PC-3 (cell line): ENCODE data around the gene DLEU7. TPM values are rescaled to one million over a fixed set of nuclear protein-coding genes. Genes with fewer than 3 reads are reported as not detected.

Source experiments
- ATAC-seq: fragments of 200-7000 bp; cut with Tn5 transposase; 2 replicates; pipeline ENCODE4 v1.9.1; 2020; ENCODE audit warnings: mild to moderate bottlenecking, moderate library complexity
- BruUV-seq: library from RNA; stranded (reverse); fragments of 400-500 nt; replicated peaks from 2 replicates; lab custom pipeline; 2021; lab: Mats Ljungman, UMichigan
- CTCF ChIA-PET: fragments of 300-600 bp; sonication (Branson Sonifier 250); formaldehyde crosslinking; loops from one replicate; lab custom pipeline; 2022; ENCODE audit warnings: antibody characterized with exemption; lab: Charles Lee
- POLR2A ChIA-PET: fragments of 300-600 bp; sonication (Branson Sonifier 250); formaldehyde crosslinking; loops from one replicate; lab custom pipeline; 2022; ENCODE audit warnings: antibody characterized with exemption; ENCODE audit not compliant: unreplicated experiment; lab: Charles Lee
- DNase-seq: peaks from one replicate; pipeline ENCODE4 v3.0.0-alpha.2; 2015
- H2AFZ ChIP-seq: fragments of 300-600 bp; sonication (generic); 2 replicates; pipeline ENCODE4 v1.6.0; 2016; ENCODE audit warnings: antibody characterized with exemption, low read length
- H3F3A ChIP-seq: fragments of 300-600 bp; sonication (generic); one replicate; pipeline ENCODE4 v1.6.0; 2017; ENCODE audit warnings: antibody characterized with exemption, low read length, control low read depth, mild to moderate bottlenecking; ENCODE audit not compliant: unreplicated experiment
- H3K27ac ChIP-seq: fragments of 300-600 bp; sonication (generic); 2 replicates; pipeline ENCODE4 v1.5.1; 2016; ENCODE audit warnings: mild to moderate bottlenecking, low read length
- H3K27me3 ChIP-seq: fragments of 300-600 bp; sonication (generic); 2 replicates; pipeline ENCODE4 v1.6.1; 2016; ENCODE audit warnings: low read length, mixed read lengths
- H3K36me3 ChIP-seq: fragments of 300-600 bp; sonication (generic); 2 replicates; pipeline ENCODE4 v1.6.1; 2016; ENCODE audit warnings: low read depth, mixed run types, low read length, mixed read lengths
- H3K4me1 ChIP-seq: fragments of 300-600 bp; sonication (generic); 2 replicates; pipeline ENCODE4 v1.5.1; 2016; ENCODE audit warnings: low read length; ENCODE audit not compliant: insufficient read depth
- H3K4me2 ChIP-seq: fragments of 300-600 bp; sonication (generic); 2 replicates; pipeline ENCODE4 v1.6.0; 2016; ENCODE audit warnings: low read length
- H3K4me3 ChIP-seq: fragments of 300-600 bp; sonication (generic); 2 replicates; pipeline ENCODE4 v1.5.1; 2016; ENCODE audit warnings: mild to moderate bottlenecking, low read length, mixed read lengths
- H3K79me2 ChIP-seq: fragments of 300-600 bp; sonication (generic); 2 replicates; pipeline ENCODE4 v1.6.1; 2017; ENCODE audit warnings: low read length, mixed read lengths
- H3K9ac ChIP-seq: fragments of 300-600 bp; sonication (generic); 2 replicates; pipeline ENCODE4 v1.6.0; 2016; ENCODE audit warnings: mild to moderate bottlenecking, low read length
- H3K9me2 ChIP-seq: fragments of 300-600 bp; sonication (generic); replicated peaks from 2 replicates; pipeline ENCODE4 v1.6.1; 2016; ENCODE audit warnings: mixed run types, low read length, mixed read lengths
- H3K9me3 ChIP-seq: fragments of 300-600 bp; sonication (generic); 2 replicates; pipeline ENCODE4 v1.6.1; 2016; ENCODE audit warnings: low read length, mixed read lengths
- H4K20me1 ChIP-seq: fragments of 300-600 bp; sonication (generic); 2 replicates; pipeline ENCODE4 v1.6.1; 2016; ENCODE audit warnings: low read length, mixed read lengths
- EZH2 ChIP-seq: fragments of 300-600 bp; sonication (generic); IDR thresholded peaks from one replicate; pipeline ENCODE4 v1.6.1; 2017; ENCODE audit warnings: antibody characterized with exemption, mild to moderate bottlenecking, low read length; ENCODE audit not compliant: unreplicated experiment
- EZH2phosphoT487 ChIP-seq: fragments of 300-600 bp; sonication (generic); IDR thresholded peaks from 2 replicates; pipeline ENCODE4 v1.6.1; 2018; ENCODE audit warnings: mild to moderate bottlenecking, antibody characterized with exemption, low read length, borderline replicate concordance
- intact Hi-C: fragments of 100-400 bp; cut with micrococcal nuclease; formaldehyde crosslinking; loops from 2 replicates; pipeline ENCODE4 v1.9.0; 2023
- total RNA-seq: library from RNA; depleted of rRNA; stranded (reverse); fragments of >200 nt; gene quantifications from 2 replicates; pipeline ENCODE4 v1.2.3, GENCODE V29; 2014
- TF ChIP-seq, protein P1 (sequence below): fragments of 300-600 bp; sonication (generic); conservative IDR thresholded peaks from 2 replicates; pipeline ENCODE4 v1.5.1; 2017; ENCODE audit warnings: antibody characterized with exemption, low read depth, mild to moderate bottlenecking, low read length

Gene DLEU7
- total RNA-seq, 1 experiment from 2014 or later: not detected

DNA sequence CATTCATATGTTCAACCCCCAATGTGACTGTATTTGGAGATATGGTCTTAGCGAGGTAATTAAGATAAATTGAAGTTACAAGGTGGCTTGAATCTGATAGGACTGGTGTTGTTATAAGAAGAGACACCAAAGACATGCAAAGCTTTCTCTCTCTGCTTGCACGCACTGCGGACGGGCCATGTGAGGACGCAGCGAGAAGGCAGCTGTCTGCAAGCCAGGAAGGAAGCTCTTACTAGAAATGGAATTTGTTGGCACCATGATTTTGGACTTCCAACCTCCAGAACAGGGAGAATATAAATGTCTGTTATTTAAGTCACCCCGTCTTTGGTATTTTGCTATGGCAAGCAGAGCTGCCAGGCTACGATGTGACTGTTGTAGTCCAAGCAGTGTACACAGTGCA, 4.8 kb downstream of the DLEU7 start:
- Histone ChIP-seq H3K4me2 (no peak overlapping the region), H3K36me3 (no peaks in the 10 kb centered on the region), H3K79me2 (no peaks in the 10 kb centered on the region), H3F3A (no peaks in the 10 kb centered on the region), H3K9ac (no peak overlapping the region), H3K4me3 (no peak overlapping the region), H3K27ac (no peak overlapping the region), H3K9me2 (no peaks in the 10 kb centered on the region), H3K27me3 (no peaks in the 10 kb centered on the region), H3K4me1 (no peaks in the 10 kb centered on the region), H2AFZ (no peak overlapping the region), H4K20me1 (no peaks in the 10 kb centered on the region), H3K9me3 (no peaks in the 10 kb centered on the region)
- no peak for DNase-seq
- no TSS peak for BruUV-seq
- CTCF ChIA-PET: no interaction called here
- intact Hi-C loops: no loop called here
- POLR2A ChIA-PET: no interaction called here
- TF ChIP-seq EZH2phosphoT487 (no peak), EZH2 (no peak)
- TF ChIP-seq, protein P1, sequence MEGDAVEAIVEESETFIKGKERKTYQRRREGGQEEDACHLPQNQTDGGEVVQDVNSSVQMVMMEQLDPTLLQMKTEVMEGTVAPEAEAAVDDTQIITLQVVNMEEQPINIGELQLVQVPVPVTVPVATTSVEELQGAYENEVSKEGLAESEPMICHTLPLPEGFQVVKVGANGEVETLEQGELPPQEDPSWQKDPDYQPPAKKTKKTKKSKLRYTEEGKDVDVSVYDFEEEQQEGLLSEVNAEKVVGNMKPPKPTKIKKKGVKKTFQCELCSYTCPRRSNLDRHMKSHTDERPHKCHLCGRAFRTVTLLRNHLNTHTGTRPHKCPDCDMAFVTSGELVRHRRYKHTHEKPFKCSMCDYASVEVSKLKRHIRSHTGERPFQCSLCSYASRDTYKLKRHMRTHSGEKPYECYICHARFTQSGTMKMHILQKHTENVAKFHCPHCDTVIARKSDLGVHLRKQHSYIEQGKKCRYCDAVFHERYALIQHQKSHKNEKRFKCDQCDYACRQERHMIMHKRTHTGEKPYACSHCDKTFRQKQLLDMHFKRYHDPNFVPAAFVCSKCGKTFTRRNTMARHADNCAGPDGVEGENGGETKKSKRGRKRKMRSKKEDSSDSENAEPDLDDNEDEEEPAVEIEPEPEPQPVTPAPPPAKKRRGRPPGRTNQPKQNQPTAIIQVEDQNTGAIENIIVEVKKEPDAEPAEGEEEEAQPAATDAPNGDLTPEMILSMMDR: no peak
- no peak for ATAC-seq

DNA sequence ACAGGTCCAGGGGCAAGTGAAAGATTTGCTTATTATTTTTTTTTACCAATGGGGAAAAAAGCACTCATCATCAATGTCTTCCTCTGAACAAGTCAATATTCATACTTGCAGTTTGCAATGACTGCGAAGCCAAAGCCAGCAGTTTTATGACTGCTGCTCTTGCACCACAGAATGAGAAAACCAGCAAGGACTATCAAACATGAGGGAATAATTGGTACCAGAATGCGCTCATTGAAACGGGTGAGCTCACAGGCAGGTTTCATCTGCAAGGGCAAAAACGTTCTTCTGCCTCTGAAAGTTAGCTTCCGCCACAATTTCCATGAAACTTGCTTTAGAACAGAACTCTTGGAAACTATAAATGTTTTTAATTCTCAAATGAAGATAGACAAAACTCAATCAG, 5.5 kb downstream of the DLEU7 start:
- Histone ChIP-seq H2AFZ (no peak overlapping the region), H3F3A (no peaks in the 10 kb centered on the region), H4K20me1 (no peaks in the 10 kb centered on the region), H3K9ac (no peak overlapping the region), H3K4me1 (no peaks in the 10 kb centered on the region), H3K27ac (no peak overlapping the region), H3K36me3 (no peaks in the 10 kb centered on the region), H3K4me2 (no peak overlapping the region), H3K4me3 (no peak overlapping the region), H3K27me3 (no peaks in the 10 kb centered on the region), H3K9me2 (no peaks in the 10 kb centered on the region), H3K79me2 (no peaks in the 10 kb centered on the region), H3K9me3 (no peaks in the 10 kb centered on the region)
- ATAC-seq: no peak
- intact Hi-C loops: no loop called here
- TF ChIP-seq EZH2: no peak
- TF ChIP-seq, protein P1: no peak
- TF ChIP-seq EZH2phosphoT487: no peak
- CTCF ChIA-PET: no interaction called here
- POLR2A ChIA-PET: no interaction called here
- DNase-seq: no peak
- BruUV-seq: no TSS peak

DNA sequence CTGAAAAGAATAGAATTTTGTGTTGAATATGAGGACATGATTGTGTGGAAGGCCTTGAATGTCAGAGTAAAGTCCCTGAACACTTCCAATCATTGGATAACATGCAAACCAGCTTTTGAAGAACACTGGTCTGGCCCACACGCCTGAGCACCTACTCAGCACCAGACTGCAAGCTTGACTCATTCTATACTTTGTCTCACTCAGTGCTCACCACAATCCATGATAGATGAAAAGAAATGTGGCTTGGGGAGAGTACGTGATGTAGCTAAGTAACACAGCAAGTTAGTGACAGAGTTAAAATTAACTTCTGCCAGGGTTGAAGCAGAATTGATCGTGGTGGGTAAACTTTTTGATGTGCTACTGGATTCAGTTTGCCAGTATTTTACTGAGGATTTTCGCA, 12.0 kb downstream of the DLEU7 start:
- Histone ChIP-seq H4K20me1 (no peaks in the 10 kb centered on the region), H3K4me3 (no peak overlapping the region), H3K27ac (no peak overlapping the region), H3K79me2 (no peaks in the 10 kb centered on the region), H3K9ac (no peak overlapping the region), H2AFZ (no peak overlapping the region), H3K4me2 (no peak overlapping the region), H3K9me3 (no peaks in the 10 kb centered on the region), H3K9me2 (no peaks in the 10 kb centered on the region), H3K27me3 (0 out of 2 replicates have a peak, but pooled peaks cover 3% of the 10 kb centered on the region), H3F3A (no peaks in the 10 kb centered on the region), H3K4me1 (no peaks in the 10 kb centered on the region), H3K36me3 (no peaks in the 10 kb centered on the region)
- ChIA-PET POLR2A (no interaction called here), CTCF (no interaction called here)
- TF ChIP-seq, protein P1: no peak
- no peak for TF ChIP-seq EZH2
- no peak for TF ChIP-seq EZH2phosphoT487
- ATAC-seq (no peak), DNase-seq (no peak)
- intact Hi-C loops: no loop called here
- BruUV-seq: no TSS peak
